Heart left ventricle (tissue), 13 donors: ENCODE measurements around the gene BMP8A.

Source experiments
- POLR2A ChIP-seq, 2 donors: fragments of 450-650 bp; IDR thresholded peaks; one replicate each; pipeline ENCODE4 v1.6.1; 2017; ENCODE audit warnings: antibody characterized with exemption in 2 of 2, mild to moderate bottlenecking in 2 of 2, moderate library complexity in 2 of 2
- TF ChIP-seq, protein P1 (sequence below), 12 donors: fragments of 200-600 bp; sonication (generic) in 4 of 12; IDR thresholded peaks; one replicate each; pipeline versions ENCODE4 v1.5.0 to v1.8.0; 2018 to 2022; ENCODE audit warnings: antibody characterized with exemption in 12 of 12, mild to moderate bottlenecking in 5 of 12
- donor health status: ischemic (EF 13 %, LVEDD 7.1; RV severe dilation, severe dysfunction).
- donor health status: DM: no; HTN: yes; CAD: no.
- donor health status: DM: no; HTN: no; CAD: no.
- donor health status: ischemic (EF 25% LVEDD 6.9; RV normal size, moderate dysfunction).
- donor health status: ischemic (EF 25% LVEDD 5.7; RV mildly dilated, moderate dysfunction).
- donor health status: ischemic (EF 35%, LVEDD 5.7; RV mildly dilated, moderate dysfunction).
- donor health status: nonischemic (EF 11% LVEDD 7.7; RV severe dilation, severe dysfunction).
- donor health status: DM: yes; HTN: yes; CAD: no.
- donor health status: PGD.
- donor health status: ischemic (EF 29% LVEDD 5.4; RV normal size, mild dysfunction).
- donor health status: nonischemic (EF 23%, LVEDD 6.1; RV moderate dilation, normal function).

DNA sequence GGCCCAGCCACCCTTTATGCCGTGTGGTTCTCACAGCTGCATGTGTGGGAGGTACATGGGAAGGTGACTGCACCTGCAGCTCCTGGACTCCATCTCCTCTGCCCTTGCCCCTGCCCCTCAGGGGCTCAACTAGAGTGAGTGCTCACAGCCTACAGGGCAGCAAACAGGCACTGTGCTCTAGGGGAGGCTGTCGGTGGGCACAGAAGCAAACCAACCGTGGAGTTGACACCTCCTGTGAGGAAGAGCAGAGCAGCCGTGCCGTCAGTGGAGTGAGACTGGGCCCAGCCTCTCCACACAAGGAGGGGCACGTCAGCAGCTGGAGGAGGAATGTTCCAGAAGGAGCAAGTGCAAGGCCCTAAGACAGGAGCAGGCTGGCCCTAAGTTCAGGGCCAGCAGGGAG lies 32.7 kb downstream of the BMP8A start:
- TF ChIP-seq, protein P1, sequence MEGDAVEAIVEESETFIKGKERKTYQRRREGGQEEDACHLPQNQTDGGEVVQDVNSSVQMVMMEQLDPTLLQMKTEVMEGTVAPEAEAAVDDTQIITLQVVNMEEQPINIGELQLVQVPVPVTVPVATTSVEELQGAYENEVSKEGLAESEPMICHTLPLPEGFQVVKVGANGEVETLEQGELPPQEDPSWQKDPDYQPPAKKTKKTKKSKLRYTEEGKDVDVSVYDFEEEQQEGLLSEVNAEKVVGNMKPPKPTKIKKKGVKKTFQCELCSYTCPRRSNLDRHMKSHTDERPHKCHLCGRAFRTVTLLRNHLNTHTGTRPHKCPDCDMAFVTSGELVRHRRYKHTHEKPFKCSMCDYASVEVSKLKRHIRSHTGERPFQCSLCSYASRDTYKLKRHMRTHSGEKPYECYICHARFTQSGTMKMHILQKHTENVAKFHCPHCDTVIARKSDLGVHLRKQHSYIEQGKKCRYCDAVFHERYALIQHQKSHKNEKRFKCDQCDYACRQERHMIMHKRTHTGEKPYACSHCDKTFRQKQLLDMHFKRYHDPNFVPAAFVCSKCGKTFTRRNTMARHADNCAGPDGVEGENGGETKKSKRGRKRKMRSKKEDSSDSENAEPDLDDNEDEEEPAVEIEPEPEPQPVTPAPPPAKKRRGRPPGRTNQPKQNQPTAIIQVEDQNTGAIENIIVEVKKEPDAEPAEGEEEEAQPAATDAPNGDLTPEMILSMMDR (IDR thresholded peaks at IDR 0.05), result no peak
- TF ChIP-seq POLR2A (IDR thresholded peaks at IDR 0.05), result no peak
